Measurements from ENCODE around the gene PRR4. TPM values are rescaled to one million over a fixed set of nuclear protein-coding genes. Genes with fewer than 3 reads are reported as not detected.

The PRR4 gene
- total RNA-seq, 1 experiment from 2014 or later: 4.3 TPM

- no peak overlapping the region for H3K18ac ChIP-seq (ENCODE audit: insufficient read length, low read depth, low read length)
- H3K9me3 Mint-ChIP-seq: no peaks in the 10 kb centered on the region
- H3K4me1 ChIP-seq (ENCODE audit: insufficient read depth, low read length): no peaks in the 10 kb centered on the region; the same call in 1 of the 2 replicates
Observed at GRCh38 chr12:10847744-10848143, 1.5 kb downstream of the PRR4 start.

More at GRCh38 chr12:10847744-10848143, 1.5 kb downstream of the PRR4 start:
- no peaks in the 10 kb centered on the region for H3K23me2 ChIP-seq (ENCODE audit: insufficient read length, low read depth, low read length, poor library complexity, severe bottlenecking)
- H3K4me2 ChIP-seq (ENCODE audit: insufficient read depth, insufficient read length, low read length): no peak overlapping the region
- no peak overlapping the region for H2BK5ac ChIP-seq (ENCODE audit: insufficient read length, low read length)
- no peak overlapping the region for H3K14ac ChIP-seq (ENCODE audit: insufficient read depth, low read length)
- peaks cover 8 to 9% of the 10 kb centered on the region in 2 experiments for H3K4me1 Mint-ChIP-seq
- no peak overlapping the region for H3K27ac Mint-ChIP-seq
- no peaks in the 10 kb centered on the region for H3K79me2 ChIP-seq (ENCODE audit: insufficient read depth, low read length)
- H2AK5ac ChIP-seq (ENCODE audit: insufficient read length, low read length): no peak overlapping the region
- no peak overlapping the region for H4K5ac ChIP-seq (ENCODE audit: insufficient read length, low read depth, low read length)
- no peak overlapping the region for H4K8ac ChIP-seq (replicated peaks; ENCODE audit: insufficient read length, low read depth, low read length)
- H3K27me3 Mint-ChIP-seq (ENCODE audit: low read depth): no peaks in the 10 kb centered on the region
- H3K27me3 ChIP-seq (ENCODE audit: insufficient read depth, low read length): no peaks in the 10 kb centered on the region
- no peak overlapping the region for H2BK20ac ChIP-seq (ENCODE audit: low read depth, low read length, poor library complexity, severe bottlenecking)
- H3K9me3 ChIP-seq (ENCODE audit: control insufficient read depth, low read depth, low read length): no peaks in the 10 kb centered on the region
- no peak overlapping the region for H3K4ac ChIP-seq (ENCODE audit: low read depth, low read length)
- H4K91ac ChIP-seq (ENCODE audit: insufficient read length, low read depth, low read length): no peak overlapping the region
- H3K9ac ChIP-seq (ENCODE audit: extremely low read depth, insufficient read length, low read length): no peak overlapping the region
- no peak overlapping the region for H3K27ac ChIP-seq (ENCODE audit: insufficient read length, low read depth, low read length)
- no peak overlapping the region for H3T11ph ChIP-seq (ENCODE audit: low read length)
- WGBS (ENCODE audit: extremely low coverage, insufficient read length, low lambda C conversion rate): no CpG with 5 or more reads among the region's 2 CpGs
- H4K20me1 ChIP-seq (ENCODE audit: control insufficient read depth, insufficient read depth, insufficient read length): no peaks in the 10 kb centered on the region
- no peak overlapping the region for H2BK120ac ChIP-seq (ENCODE audit: low read depth, low read length, poor library complexity, severe bottlenecking)
- DNase-seq: no peak
- H2BK15ac ChIP-seq (ENCODE audit: low read depth, low read length): no peak overlapping the region
- no peaks in the 10 kb centered on the region for H3K79me1 ChIP-seq (ENCODE audit: insufficient read depth, low read depth, low read length, poor library complexity, severe bottlenecking)
- peaks cover 7 to 14% (median 8%) of the 10 kb centered on the region in 3 experiments for H3K36me3 Mint-ChIP-seq (ENCODE audit: insufficient read depth in 1 of 3, low read depth in 3 of 3)
- H3K56ac ChIP-seq (ENCODE audit: insufficient read length, low read depth, low read length): no peak overlapping the region
- H3K23ac ChIP-seq (ENCODE audit: insufficient read length, low read depth, low read length): no peak overlapping the region
- H3K4me3 Mint-ChIP-seq: no peak overlapping the region
- no peak overlapping the region for H2BK12ac ChIP-seq (ENCODE audit: insufficient read length, low read depth, low read length)
- no peak for TF ChIP-seq CTCF (conservative IDR thresholded peaks at IDR 0.05)
- H2AFZ ChIP-seq (ENCODE audit: low read length): no peak overlapping the region

Measured in H9 (cell line).